Subcutaneous adipose tissue (tissue), 4 donors: ENCODE data around the gene ZNF532. TPM values are rescaled to one million over a fixed set of nuclear protein-coding genes. Genes with fewer than 3 reads are reported as not detected.

Experiments used
- total RNA-seq, 4 donors: library from RNA; depleted of rRNA; stranded (reverse); fragments of >200 nt; gene quantifications; one replicate each; pipeline ENCODE4 v1.1.0, GENCODE V29; 2016
- TF ChIP-seq, protein P1 (sequence below): fragments of 450-650 bp; IDR thresholded peaks from one replicate; pipeline ENCODE4 v1.5.1; 2016; ENCODE audit warnings: low read depth, mild to moderate bottlenecking, control low read depth, antibody characterized with exemption, moderate library complexity

Gene ZNF532
- total RNA-seq, 4 donors from 2014 or later = 37.2 to 66.1 (median 47.6) TPM

DNA sequence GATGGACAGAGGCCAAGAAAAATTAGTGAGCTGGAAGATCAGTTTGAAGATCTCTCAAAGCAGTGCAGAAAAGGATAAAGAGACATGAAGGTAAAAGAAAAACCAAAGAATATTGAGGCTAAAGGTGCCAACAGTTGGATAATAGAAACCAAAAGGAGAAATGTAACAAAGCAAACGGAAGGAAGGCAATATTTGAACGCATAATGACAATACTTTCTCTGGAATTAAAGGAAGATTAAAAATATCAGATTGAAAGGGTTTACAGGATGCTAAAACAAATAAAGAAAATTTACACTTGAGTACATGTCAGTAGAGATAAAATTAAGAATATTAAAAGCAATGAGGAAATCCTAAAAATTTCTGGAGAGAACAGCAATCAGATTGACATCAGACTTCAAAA lies 149.1 kb downstream of the ZNF532 start:
- TF ChIP-seq, protein P1, sequence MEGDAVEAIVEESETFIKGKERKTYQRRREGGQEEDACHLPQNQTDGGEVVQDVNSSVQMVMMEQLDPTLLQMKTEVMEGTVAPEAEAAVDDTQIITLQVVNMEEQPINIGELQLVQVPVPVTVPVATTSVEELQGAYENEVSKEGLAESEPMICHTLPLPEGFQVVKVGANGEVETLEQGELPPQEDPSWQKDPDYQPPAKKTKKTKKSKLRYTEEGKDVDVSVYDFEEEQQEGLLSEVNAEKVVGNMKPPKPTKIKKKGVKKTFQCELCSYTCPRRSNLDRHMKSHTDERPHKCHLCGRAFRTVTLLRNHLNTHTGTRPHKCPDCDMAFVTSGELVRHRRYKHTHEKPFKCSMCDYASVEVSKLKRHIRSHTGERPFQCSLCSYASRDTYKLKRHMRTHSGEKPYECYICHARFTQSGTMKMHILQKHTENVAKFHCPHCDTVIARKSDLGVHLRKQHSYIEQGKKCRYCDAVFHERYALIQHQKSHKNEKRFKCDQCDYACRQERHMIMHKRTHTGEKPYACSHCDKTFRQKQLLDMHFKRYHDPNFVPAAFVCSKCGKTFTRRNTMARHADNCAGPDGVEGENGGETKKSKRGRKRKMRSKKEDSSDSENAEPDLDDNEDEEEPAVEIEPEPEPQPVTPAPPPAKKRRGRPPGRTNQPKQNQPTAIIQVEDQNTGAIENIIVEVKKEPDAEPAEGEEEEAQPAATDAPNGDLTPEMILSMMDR = no peak

DNA sequence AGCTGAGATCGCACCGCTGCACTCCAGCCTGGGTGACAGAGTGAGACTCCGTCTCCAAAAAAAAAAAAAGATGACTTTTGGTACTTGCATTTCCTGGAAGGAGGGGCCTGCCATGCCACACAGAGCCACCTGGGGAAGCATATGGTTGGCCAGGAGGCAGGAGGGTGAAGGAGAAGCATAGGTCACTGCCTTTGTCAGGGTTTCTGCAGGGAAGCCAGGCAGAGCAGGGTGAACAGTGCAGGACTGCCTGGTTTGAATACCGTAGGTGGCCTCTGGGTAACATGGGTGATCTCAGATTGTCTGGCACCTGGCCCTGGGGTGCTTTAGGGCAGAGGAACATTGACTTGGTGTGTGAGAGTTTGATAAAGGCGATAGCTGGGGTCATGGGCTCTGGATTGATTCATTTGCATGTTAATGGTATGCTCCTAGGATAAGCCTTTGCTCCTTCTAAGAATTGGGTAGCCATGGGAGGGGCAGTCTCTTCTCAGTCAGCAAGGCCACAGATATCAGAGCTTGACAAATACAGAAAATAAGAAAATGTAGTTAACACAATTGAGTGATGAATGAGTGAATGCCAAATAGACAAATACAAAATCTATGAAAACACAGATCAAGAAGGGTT lies 151.0 kb downstream of the ZNF532 start:
- TF ChIP-seq, protein P1 = no peak

DNA sequence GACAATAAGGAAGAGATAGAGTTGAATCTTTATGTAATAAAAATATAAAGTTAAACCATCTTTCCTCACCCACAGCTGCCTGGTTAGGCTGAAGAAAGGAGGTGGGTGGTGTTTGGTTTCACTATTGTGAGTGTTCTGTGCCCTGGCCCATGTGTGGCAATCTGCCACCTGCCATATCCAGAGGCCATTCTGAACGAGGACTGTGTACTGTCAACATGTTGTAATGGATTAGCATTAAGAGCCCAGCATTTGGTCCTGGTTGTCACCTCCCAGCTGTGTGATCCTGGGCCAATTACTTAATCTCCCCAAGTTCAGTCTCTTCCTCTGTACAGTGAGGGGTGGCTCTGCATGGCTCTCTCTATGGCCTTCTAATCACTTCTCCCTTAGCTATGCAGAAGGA lies 156.8 kb downstream of the ZNF532 start:
- TF ChIP-seq, protein P1 = no peak

DNA sequence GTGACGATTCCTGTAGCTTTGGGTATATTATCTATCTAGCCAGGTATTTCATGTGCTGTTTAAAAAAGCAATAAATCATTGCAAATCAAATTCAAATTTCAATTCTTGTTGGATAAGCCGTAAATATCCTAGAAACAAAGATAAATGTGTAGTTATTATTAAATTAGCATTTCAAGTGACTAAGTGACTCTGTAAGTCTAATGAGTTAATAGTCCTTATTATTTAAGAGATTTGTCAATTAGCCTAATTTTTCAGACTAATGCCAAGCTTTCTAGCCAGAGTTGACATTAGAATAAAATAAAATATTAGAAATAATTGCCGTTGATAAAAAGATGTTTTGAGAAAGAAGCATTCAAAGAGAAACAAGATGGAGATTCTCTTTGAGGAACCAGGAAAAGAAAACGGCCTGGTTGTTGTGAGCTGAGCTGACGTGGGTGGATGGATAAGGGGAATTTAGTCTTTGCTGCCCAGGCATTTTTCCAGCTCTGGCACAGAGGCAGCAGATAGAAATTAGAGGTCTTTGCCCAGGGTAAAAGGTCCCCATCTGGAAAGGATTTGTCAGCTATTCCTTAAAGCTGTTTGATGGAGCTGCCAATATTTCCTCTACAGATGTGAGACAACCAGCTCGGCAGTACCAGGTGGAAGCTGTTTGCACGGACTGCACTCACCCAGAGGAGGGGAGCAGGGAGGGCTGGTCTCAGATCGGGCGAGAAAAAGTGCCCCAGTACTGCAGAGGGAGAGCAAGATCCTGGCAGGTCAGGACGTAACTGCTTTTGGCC lies 157.7 kb downstream of the ZNF532 start:
- TF ChIP-seq, protein P1 = no peak

DNA sequence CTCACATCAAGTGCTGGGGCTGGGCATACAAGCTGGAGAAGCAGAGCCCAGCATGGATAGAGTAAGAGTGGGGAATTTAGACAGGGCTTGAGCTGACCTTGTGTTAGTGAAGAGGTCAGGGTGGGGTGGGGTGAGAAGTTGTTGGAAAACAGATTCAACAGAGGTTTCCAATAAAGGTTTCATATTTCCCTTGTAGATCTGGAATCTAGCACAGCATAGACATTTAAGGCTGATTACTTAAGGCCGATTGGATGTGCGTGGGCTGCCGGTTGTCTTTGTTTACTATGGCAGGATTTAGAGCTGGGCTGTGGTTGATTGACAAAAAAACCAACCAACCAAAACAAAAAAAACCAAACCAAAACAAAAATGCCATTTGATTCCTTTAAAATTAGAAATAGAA lies 160.2 kb downstream of the ZNF532 start:
- TF ChIP-seq, protein P1 = no peak

DNA sequence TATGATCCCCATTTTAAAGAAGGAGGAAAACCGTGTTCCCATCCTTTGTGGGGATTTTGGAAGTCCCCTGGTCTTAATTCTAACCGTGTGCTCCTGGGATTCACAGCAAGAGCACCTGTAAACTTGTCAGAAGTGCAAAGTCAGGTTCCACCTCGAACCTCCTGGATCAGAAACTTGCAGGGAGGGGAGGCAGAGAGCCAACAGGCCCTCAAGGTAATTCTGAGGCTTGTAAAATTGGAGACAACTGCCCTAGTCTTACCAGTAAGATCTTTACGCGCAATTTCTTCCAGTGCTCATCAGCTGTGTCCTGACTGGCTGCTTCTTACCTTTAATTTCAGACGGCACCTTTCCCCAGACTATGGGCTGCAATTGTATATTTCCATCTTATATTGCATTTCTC lies 161.7 kb downstream of the ZNF532 start:
- TF ChIP-seq, protein P1 = no peak

DNA sequence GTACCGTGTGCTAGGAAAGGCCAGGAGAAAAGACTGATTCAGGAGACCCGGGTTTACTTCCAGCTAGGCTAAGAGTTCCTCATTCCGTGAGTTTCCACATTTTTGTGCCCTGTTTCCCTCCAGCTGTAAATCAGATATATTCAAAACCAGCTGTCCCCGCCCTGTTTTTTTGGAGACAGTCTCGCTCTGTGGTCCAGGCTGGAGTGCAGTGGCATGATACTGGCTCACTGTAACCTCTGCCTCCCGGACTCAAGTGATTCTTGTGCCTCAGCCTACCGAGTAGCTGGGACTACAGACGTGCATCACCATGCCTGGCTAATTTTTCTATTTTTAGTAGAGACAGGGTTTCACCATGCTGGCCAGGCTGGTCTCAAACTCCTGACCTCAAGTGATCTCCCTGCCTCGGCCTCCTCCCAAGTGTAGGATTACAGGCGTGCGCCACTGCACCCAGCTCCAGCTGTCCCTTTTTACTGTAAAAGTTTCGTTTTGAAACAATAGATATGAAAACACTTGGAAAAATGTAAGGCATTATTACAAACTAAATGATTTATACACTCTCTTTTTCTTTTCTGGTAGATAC lies 162.2 kb downstream of the ZNF532 start:
- TF ChIP-seq, protein P1 = no peak
